Testis (tissue), 3 donors: Measurements from ENCODE around the gene MYL6. TPM values are rescaled to one million over a fixed set of nuclear protein-coding genes. Genes with fewer than 3 reads are reported as not detected.

Source experiments
- DNase-seq: peaks from one replicate; pipeline ENCODE4 v3.0.0-alpha.2; 2019
- H3K27ac ChIP-seq, 2 donors: fragments of 200-600 bp; sonication (generic); one replicate each; pipeline ENCODE4 v1.5.1; 2019
- H3K27me3 ChIP-seq: fragments of 200-600 bp; sonication (generic); one replicate; pipeline ENCODE4 v1.5.1; 2019
- H3K36me3 ChIP-seq: fragments of 200-600 bp; sonication (generic); one replicate; pipeline ENCODE4 v1.5.1; 2017; ENCODE audit warnings: low read depth; ENCODE audit errors: missing control alignments
- H3K4me1 ChIP-seq: fragments of 200-600 bp; sonication (generic); one replicate; pipeline ENCODE4 v1.5.1; 2019
- H3K4me3 ChIP-seq, 2 donors: fragments of 200-600 bp; sonication (generic); one replicate each; pipeline ENCODE4 v1.5.1; 2017 to 2019
- H3K9me3 ChIP-seq: fragments of 200-600 bp; sonication (generic); one replicate; pipeline ENCODE4 v1.5.1; 2017
- CTCF ChIP-seq, 3 experiments: fragments of 450-650 bp in 2 of 3; fragments of 200-600 bp in 1 of 3; sonication (generic) in 1 of 3; IDR thresholded peaks; one replicate each; pipeline ENCODE4 v1.5.1; 2016 to 2019; ENCODE audit warnings: antibody characterized with exemption in 3 of 3, mild to moderate bottlenecking in 2 of 3, moderate library complexity in 1 of 3
- POLR2A ChIP-seq: fragments of 450-650 bp; IDR thresholded peaks from one replicate; pipeline ENCODE4 v1.6.1; 2017; ENCODE audit warnings: antibody characterized with exemption, mild to moderate bottlenecking, moderate library complexity
- WGBS, 2 donors: methylation state at CpG; one replicate each; pipeline ENCODE4 v1.1.5; 2018; 5-methylcytosine and 5-hydroxymethylcytosine counted together
- intact Hi-C: fragments of 100-400 bp; cut with DNase I; formaldehyde crosslinking; loops from one replicate; pipeline ENCODE4 v1.15.1; 2023; ENCODE audit warnings: low total_unique reads
- polyA plus RNA-seq: library from polyadenylated mRNA; stranded (reverse); fragments of 350-450 nt; fragmentation: Illumina TruSeq; extraction: RNeasy Lipid Tissue Mini Kit (QIAGEN cat#74804); gene quantifications from one replicate; pipeline ENCODE4 v1.2.3, GENCODE V29; 2014; ENCODE audit warnings: low read depth, low replicate concordance; ENCODE audit not compliant: insufficient read depth
- total RNA-seq, 2 donors: library from RNA; depleted of rRNA; stranded (reverse); fragments of >200 nt; gene quantifications; one replicate each; pipeline ENCODE4 v1.2.3, GENCODE V29; 2016

Gene MYL6
- total and polyA plus RNA-seq, 3 donors from 2014 or later, result 939 to 1,373 (median 1,271) TPM

- intact Hi-C loops, result no loop called here
- Histone ChIP-seq H3K36me3 (no peaks in the 10 kb centered on the region), H3K4me1 (no peaks in the 10 kb centered on the region)
Observed at GRCh38 chr12:56208006-56208405, 49.8 kb downstream of the MYL6 start.

More at GRCh38 chr12:56208006-56208405, 49.8 kb downstream of the MYL6 start:
- H3K4me3 ChIP-seq, result no peak overlapping the region
- WGBS, 2 donors, result 79 to 82% methylated on average over 5 to 6 of the region's 6 CpGs
- TF ChIP-seq CTCF (IDR thresholded peaks at IDR 0.05), result no peak
- TF ChIP-seq POLR2A, result no peak
- H3K9me3 ChIP-seq, result no peaks in the 10 kb centered on the region
- H3K27me3 ChIP-seq, result no peaks in the 10 kb centered on the region
- H3K27ac ChIP-seq, result no peak overlapping the region
- no peak for DNase-seq

Other genes starting within 250 kb of the MYL6 start
- 10 to 100 TPM; 51.8 to 71.3 TPM for gene PYM1, start 230.5 kb upstream of the MYL6 start, total RNA-seq
- gene PYM1, start 230.5 kb upstream of the MYL6 start, polyA plus RNA-seq, result 51.6 TPM
- 10 to 100 TPM; 28.9 to 40.4 TPM for gene DGKA, start 227.2 kb upstream of the MYL6 start, total RNA-seq
- 40.3 TPM for gene DGKA, start 227.2 kb upstream of the MYL6 start, polyA plus RNA-seq
- 10 to 100 TPM in 1 of 2 donors, 1 to 10 TPM in 1; 8.9 to 11.1 TPM for gene PMEL, start 192.3 kb upstream of the MYL6 start, total RNA-seq
- gene PMEL, start 192.3 kb upstream of the MYL6 start, polyA plus RNA-seq, result 8.2 TPM
- gene CDK2, start 191.5 kb upstream of the MYL6 start, total RNA-seq, result 10 to 100 TPM; 16.5 to 20.3 TPM
- gene CDK2, start 191.5 kb upstream of the MYL6 start, polyA plus RNA-seq, result 19.8 TPM
- gene RAB5B, start 184.3 kb upstream of the MYL6 start, total RNA-seq, result 100 to 1,000 TPM; 144 to 198 TPM
- 139 TPM for gene RAB5B, start 184.3 kb upstream of the MYL6 start, polyA plus RNA-seq
- gene SUOX, start 161.1 kb upstream of the MYL6 start, total RNA-seq, result 10 to 100 TPM in 1 of 2 donors, 1 to 10 TPM in 1; 9.5 to 14.3 TPM
- gene SUOX, start 161.1 kb upstream of the MYL6 start, polyA plus RNA-seq, result 14.1 TPM
- gene IKZF4, start 137.3 kb upstream of the MYL6 start, total RNA-seq, result 10 to 100 TPM; 10.7 to 13.9 TPM
- gene IKZF4, start 137.3 kb upstream of the MYL6 start, polyA plus RNA-seq, result 17.7 TPM
- gene RPS26, start 116.4 kb upstream of the MYL6 start, total RNA-seq, result 100 to 1,000 TPM; 395 to 568 TPM
- gene RPS26, start 116.4 kb upstream of the MYL6 start, polyA plus RNA-seq, result 197 TPM
- 1 to 10 TPM; 3.3 to 9.8 TPM for gene ERBB3, start 78.2 kb upstream of the MYL6 start, total RNA-seq
- gene ERBB3, start 78.2 kb upstream of the MYL6 start, polyA plus RNA-seq, result 6.1 TPM
- gene PA2G4, start 53.8 kb upstream of the MYL6 start, total RNA-seq, result 10 to 100 TPM; 61.0 to 81.4 TPM
- 190 TPM for gene PA2G4, start 53.8 kb upstream of the MYL6 start, polyA plus RNA-seq
- gene RPL41, start 41.7 kb upstream of the MYL6 start, total RNA-seq, result 1,000 to 10,000 TPM; 1,066 to 1,985 TPM
- gene RPL41, start 41.7 kb upstream of the MYL6 start, polyA plus RNA-seq, result 2,323 TPM
- 10 to 100 TPM; 16.2 to 20.6 TPM for gene ZC3H10, start 40.1 kb upstream of the MYL6 start, total RNA-seq
- 12.4 TPM for gene ZC3H10, start 40.1 kb upstream of the MYL6 start, polyA plus RNA-seq
- 10 to 100 TPM; 72.0 to 99.8 TPM for gene ESYT1, start 30.1 kb upstream of the MYL6 start, total RNA-seq
- 50.8 TPM for gene ESYT1, start 30.1 kb upstream of the MYL6 start, polyA plus RNA-seq
- gene MYL6B, start 5.8 kb upstream of the MYL6 start, total RNA-seq, result 100 to 1,000 TPM; 229 to 428 TPM
- 480 TPM for gene MYL6B, start 5.8 kb upstream of the MYL6 start, polyA plus RNA-seq
- gene SMARCC2, start 31.1 kb downstream of the MYL6 start, total RNA-seq, result 100 to 1,000 TPM; 106 to 148 TPM
- gene SMARCC2, start 31.1 kb downstream of the MYL6 start, polyA plus RNA-seq, result 69.5 TPM
- 10 to 100 TPM; 63.7 to 70.2 TPM for gene RNF41, start 63.6 kb downstream of the MYL6 start, total RNA-seq
- 49.3 TPM for gene RNF41, start 63.6 kb downstream of the MYL6 start, polyA plus RNA-seq
- 10 to 100 TPM; 27.5 to 30.4 TPM for gene NABP2, start 66.0 kb downstream of the MYL6 start, total RNA-seq
- 40.8 TPM for gene NABP2, start 66.0 kb downstream of the MYL6 start, polyA plus RNA-seq
- under 1 TPM in 1 of 2 donors, not detected in 1; 0.87 TPM for gene SLC39A5, start 71.7 kb downstream of the MYL6 start, total RNA-seq
- 3.9 TPM for gene SLC39A5, start 71.7 kb downstream of the MYL6 start, polyA plus RNA-seq
- 10 to 100 TPM; 26.8 to 32.3 TPM for gene ANKRD52, start 100.0 kb downstream of the MYL6 start, total RNA-seq
- gene ANKRD52, start 100.0 kb downstream of the MYL6 start, polyA plus RNA-seq, result 20.1 TPM
- gene COQ10A, start 108.6 kb downstream of the MYL6 start, total RNA-seq, result 10 to 100 TPM; 24.2 to 26.9 TPM
- 10.6 TPM for gene COQ10A, start 108.6 kb downstream of the MYL6 start, polyA plus RNA-seq
- gene CS, start 142.0 kb downstream of the MYL6 start, total RNA-seq, result 10 to 100 TPM; 67.8 to 70.2 TPM
- 63.8 TPM for gene CS, start 142.0 kb downstream of the MYL6 start, polyA plus RNA-seq
- 10 to 100 TPM; 62.4 to 63.3 TPM for gene CNPY2, start 157.6 kb downstream of the MYL6 start, total RNA-seq
- gene CNPY2, start 157.6 kb downstream of the MYL6 start, polyA plus RNA-seq, result 82.5 TPM
- 100 to 1,000 TPM; 105 to 155 TPM for gene PAN2, start 175.6 kb downstream of the MYL6 start, total RNA-seq
- 119 TPM for gene PAN2, start 175.6 kb downstream of the MYL6 start, polyA plus RNA-seq
- 1 to 10 TPM; 8.1 to 8.4 TPM for gene IL23A, start 180.5 kb downstream of the MYL6 start, total RNA-seq
- 34.9 TPM for gene IL23A, start 180.5 kb downstream of the MYL6 start, polyA plus RNA-seq
- gene STAT2, start 201.7 kb downstream of the MYL6 start, total RNA-seq, result 100 to 1,000 TPM; 110 to 122 TPM
- gene STAT2, start 201.7 kb downstream of the MYL6 start, polyA plus RNA-seq, result 57.0 TPM
- gene APOF, start 204.5 kb downstream of the MYL6 start, total RNA-seq, result not detected
- gene APOF, start 204.5 kb downstream of the MYL6 start, polyA plus RNA-seq, result not detected